OCI-LY1 (cell line): ENCODE measurements around the gene PTPRD.

Source experiments
- H2AFZ ChIP-seq: fragments of 200-600 bp; sonication (generic), shearing (Covaris generic); 2 replicates; pipeline ENCODE4 v1.6.0; 2014; ENCODE audit warnings: antibody characterized with exemption, mild to moderate bottlenecking, low read length
- H3F3A ChIP-seq: fragments of 200-600 bp; sonication (generic), shearing (Covaris generic); 2 replicates; pipeline ENCODE4 v1.6.0; 2014; ENCODE audit warnings: mild to moderate bottlenecking, antibody characterized with exemption, low read length, moderate library complexity; ENCODE audit not compliant: insufficient read depth
- H3K27ac ChIP-seq: fragments of 200-600 bp; sonication (generic); 2 replicates; pipeline ENCODE4 v1.5.1; 2014; ENCODE audit warnings: low read length, mixed run types, mild to moderate bottlenecking, low read depth; ENCODE audit not compliant: poor library complexity, severe bottlenecking
- H3K27me3 ChIP-seq: fragments of 200-600 bp; sonication (generic); 2 replicates; pipeline ENCODE4 v1.6.0; 2014; ENCODE audit warnings: antibody characterized with exemption, mild to moderate bottlenecking, low read length, moderate library complexity; ENCODE audit not compliant: insufficient read depth
- H3K36me3 ChIP-seq: fragments of 200-600 bp; sonication (generic); 2 replicates; pipeline ENCODE4 v1.6.1; 2014; ENCODE audit warnings: mild to moderate bottlenecking, antibody characterized with exemption, low read length, moderate library complexity, mixed read lengths; ENCODE audit not compliant: insufficient read depth
- H3K4me1 ChIP-seq: fragments of 200-600 bp; sonication (generic); 2 replicates; pipeline ENCODE4 v1.5.1; 2014; ENCODE audit warnings: mild to moderate bottlenecking, low read length, moderate library complexity; ENCODE audit not compliant: insufficient read depth, severe bottlenecking
- H3K4me2 ChIP-seq: fragments of 200-600 bp; sonication (generic), shearing (Covaris generic); 2 replicates; pipeline ENCODE4 v1.6.1; 2014; ENCODE audit warnings: low read length
- H3K4me3 ChIP-seq: fragments of 200-600 bp; sonication (generic); 2 replicates; pipeline ENCODE4 v1.5.1; 2014; ENCODE audit warnings: low read length, low read depth, mild to moderate bottlenecking, mixed read lengths; ENCODE audit not compliant: poor library complexity, severe bottlenecking
- H3K79me2 ChIP-seq: fragments of 200-600 bp; shearing (Covaris generic); 2 replicates; pipeline ENCODE4 v1.6.1; 2016; ENCODE audit warnings: mixed run types, low read length, mixed read lengths; ENCODE audit not compliant: insufficient read depth
- H3K9ac ChIP-seq: fragments of 200-600 bp; sonication (generic), shearing (Covaris generic); 2 replicates; pipeline ENCODE4 v1.6.1; 2014; ENCODE audit warnings: mild to moderate bottlenecking, low read length, mixed read lengths
- H3K9me2 ChIP-seq: fragments of 200-600 bp; sonication (generic), shearing (Covaris generic); 2 replicates; pipeline ENCODE4 v1.6.1; 2014; ENCODE audit warnings: low read depth, mild to moderate bottlenecking, low read length, mixed read lengths
- H3K9me3 ChIP-seq: fragments of 200-600 bp; shearing (Covaris generic); 2 replicates; pipeline ENCODE4 v1.6.1; 2014; ENCODE audit warnings: low read length, mixed read lengths
- H4K20me1 ChIP-seq: fragments of 200-600 bp; sonication (generic), shearing (Covaris generic); 2 replicates; pipeline ENCODE4 v1.6.0; 2016; ENCODE audit warnings: mild to moderate bottlenecking, low read length; ENCODE audit not compliant: insufficient read depth
- CTCF ChIP-seq: fragments of 200-600 bp; sonication (generic), shearing (Covaris generic); IDR thresholded peaks from 2 replicates; pipeline ENCODE4 v1.5.1; 2017; ENCODE audit warnings: mild to moderate bottlenecking, antibody characterized with exemption, low read length, moderate library complexity, mixed read lengths
- EZH2 ChIP-seq: fragments of 200-600 bp; sonication (generic), shearing (Covaris generic); IDR thresholded peaks from 2 replicates; pipeline ENCODE4 v1.8.0; 2017; ENCODE audit warnings: borderline replicate concordance, mixed run types, mild to moderate bottlenecking, antibody characterized with exemption, low read length, moderate library complexity, mixed read lengths

The PTPRD gene

GRCh38 chr9:10604927-10605326, 7.9 kb downstream of the PTPRD start:
- H3K36me3 ChIP-seq = no peaks in the 10 kb centered on the region
- H3F3A ChIP-seq = no peaks in the 10 kb centered on the region
- H4K20me1 ChIP-seq = no peaks in the 10 kb centered on the region
- H3K27me3 ChIP-seq = no peaks in the 10 kb centered on the region
- H3K9ac ChIP-seq = no peak overlapping the region
- no peaks in the 10 kb centered on the region for H3K9me3 ChIP-seq
- H3K4me1 ChIP-seq = no peaks in the 10 kb centered on the region
- H3K4me3 ChIP-seq = no peak overlapping the region
- no peaks in the 10 kb centered on the region for H3K9me2 ChIP-seq
- H3K27ac ChIP-seq = no peak overlapping the region
- H3K4me2 ChIP-seq = no peak overlapping the region
- H3K79me2 ChIP-seq = no peaks in the 10 kb centered on the region
- no peak for TF ChIP-seq CTCF
- TF ChIP-seq EZH2 = no peak
- no peak overlapping the region for H2AFZ ChIP-seq

- Histone ChIP-seq H2AFZ (no peak overlapping the region), H3K4me3 (no peak overlapping the region), H3K4me1 (no peaks in the 10 kb centered on the region), H3K9me2 (no peaks in the 10 kb centered on the region), H3K4me2 (no peak overlapping the region), H3K9me3 (no peaks in the 10 kb centered on the region), H3K36me3 (no peaks in the 10 kb centered on the region), H3K27me3 (no peaks in the 10 kb centered on the region), H3K27ac (no peak overlapping the region), H3K79me2 (no peaks in the 10 kb centered on the region), H4K20me1 (no peaks in the 10 kb centered on the region), H3K9ac (no peak overlapping the region), H3F3A (no peaks in the 10 kb centered on the region)
- TF ChIP-seq CTCF = no peak
- no peak for TF ChIP-seq EZH2
Observed at GRCh38 chr9:10597801-10598200, 15.0 kb downstream of the PTPRD start.

- H3K79me2 ChIP-seq = no peaks in the 10 kb centered on the region
- no peaks in the 10 kb centered on the region for H3K9me2 ChIP-seq
- no peaks in the 10 kb centered on the region for H3K27me3 ChIP-seq
- H2AFZ ChIP-seq = no peak overlapping the region
- H4K20me1 ChIP-seq = no peaks in the 10 kb centered on the region
- no peaks in the 10 kb centered on the region for H3K4me1 ChIP-seq
- H3K9ac ChIP-seq = no peak overlapping the region
- no peaks in the 10 kb centered on the region for H3F3A ChIP-seq
- H3K36me3 ChIP-seq = no peaks in the 10 kb centered on the region
- H3K27ac ChIP-seq = no peak overlapping the region
- TF ChIP-seq CTCF = no peak
- no peak for TF ChIP-seq EZH2
- H3K4me3 ChIP-seq = no peak overlapping the region
- no peaks in the 10 kb centered on the region for H3K9me3 ChIP-seq
- no peak overlapping the region for H3K4me2 ChIP-seq
Observed at GRCh38 chr9:10594482-10594881, 18.3 kb downstream of the PTPRD start.
